ENCODE measurements around the gene CERS1. TPM values are rescaled to one million over a fixed set of nuclear protein-coding genes. Genes with fewer than 3 reads are reported as not detected.

Gene CERS1
- polyA plus RNA-seq, 5 donors, result 2.0 to 5.3 (median 3.5) TPM

- DNase-seq, result no peak
Observed at GRCh38 chr19:18841400-18841799, 54.6 kb downstream of the CERS1 start.

- no peak for DNase-seq
Observed at GRCh38 chr19:18840288-18841267, 55.4 kb downstream of the CERS1 start.

DNA sequence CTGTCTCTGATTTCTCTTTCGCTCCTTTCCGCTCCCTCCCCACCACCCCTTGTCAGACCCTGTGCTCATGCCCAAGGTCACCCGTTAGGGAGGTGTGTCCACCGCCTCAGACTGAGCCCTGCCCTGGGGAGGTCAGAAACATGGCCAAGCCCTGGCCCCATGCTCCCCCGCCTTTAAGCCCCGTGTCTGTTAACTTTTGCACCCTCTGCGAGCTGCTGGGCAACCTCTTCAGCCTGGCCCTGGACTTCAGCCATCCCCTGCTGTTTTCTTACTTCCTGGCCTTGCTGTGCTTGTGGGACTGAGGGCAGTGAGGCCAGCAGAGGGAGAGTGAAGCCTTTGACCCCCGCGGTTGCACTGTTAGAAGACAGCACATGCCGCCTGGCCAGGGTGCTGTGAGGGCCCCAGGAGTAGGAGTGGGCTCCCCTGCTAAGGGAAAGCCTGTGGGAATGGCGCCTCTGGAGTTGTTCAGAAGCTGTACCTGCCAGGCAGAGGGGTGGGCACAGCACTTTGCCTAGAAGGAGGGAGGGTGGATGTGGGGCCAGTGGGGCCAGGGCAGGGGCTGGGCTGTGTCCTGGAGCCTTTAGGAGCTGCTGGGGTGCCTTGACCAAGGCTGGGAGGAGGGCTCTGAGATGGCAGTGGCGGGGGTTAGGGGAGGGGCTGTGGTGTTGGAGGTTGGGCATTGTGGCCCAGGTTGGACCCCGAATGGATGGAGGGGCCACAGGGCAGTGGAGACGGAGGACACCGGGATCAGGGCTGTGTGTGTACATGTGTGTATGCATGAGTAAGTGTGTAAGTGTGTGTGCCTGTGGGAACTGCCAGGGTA is 56.3 kb downstream of the CERS1 start:
- no peak for DNase-seq

GRCh38 chr19:18834644-18834984 is 61.3 kb downstream of the CERS1 start:
- DNase-seq, result no peak

DNA sequence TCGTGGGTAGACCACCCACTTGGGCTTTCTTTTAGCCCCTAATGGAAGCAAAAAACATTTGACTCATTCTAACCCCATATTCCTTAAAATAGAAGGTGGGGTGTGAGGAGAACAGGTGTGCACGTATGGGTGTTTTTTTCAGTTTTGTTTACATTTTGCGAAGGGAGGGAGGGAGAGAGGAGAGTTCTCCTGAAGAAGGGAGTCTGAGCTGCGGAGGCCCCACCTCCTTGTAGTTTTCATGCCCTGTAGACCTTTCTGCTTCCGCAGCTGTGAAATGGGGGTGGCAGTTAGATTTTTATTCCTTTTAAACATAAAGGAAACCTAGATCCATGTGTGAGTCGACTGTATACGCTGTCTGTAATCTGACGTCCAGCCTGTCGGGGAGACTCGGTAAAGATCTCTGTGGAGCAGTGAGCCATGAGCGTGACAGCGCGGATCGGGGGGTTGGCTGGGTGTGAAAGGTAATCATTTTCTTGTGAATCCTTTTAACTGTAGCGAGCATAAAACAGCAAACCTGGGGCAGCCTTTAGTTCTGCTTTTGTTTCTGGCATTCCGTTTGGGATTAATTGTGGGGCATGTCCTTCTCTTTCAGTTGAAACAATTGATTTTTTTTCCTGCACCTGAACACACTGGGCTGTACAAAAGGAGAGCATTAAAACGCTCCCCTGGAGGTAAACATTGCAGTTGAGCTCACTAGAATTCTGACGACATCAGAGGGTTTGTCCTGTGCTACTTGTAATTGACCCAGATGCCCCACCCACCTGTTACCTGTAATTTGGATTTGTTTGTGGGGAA is 61.9 kb downstream of the CERS1 start:
- no peak for DNase-seq

DNA sequence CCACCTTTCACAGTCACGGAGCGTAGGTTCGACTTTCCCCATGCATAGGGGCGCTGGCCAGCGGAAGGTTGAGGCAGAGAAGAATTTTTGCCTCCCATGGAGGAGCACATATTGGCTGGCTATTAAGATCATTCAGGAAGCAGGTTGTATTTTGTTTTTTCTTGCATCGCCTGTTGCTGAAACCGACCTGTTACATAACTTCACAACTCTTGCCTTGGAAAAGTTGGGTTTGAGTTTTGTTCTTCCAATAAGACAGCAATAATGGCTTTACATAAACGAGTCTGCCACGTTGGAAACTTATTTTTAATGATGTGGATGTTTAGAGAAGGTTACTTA is 62.8 kb downstream of the CERS1 start:
- DNase-seq, result no peak

- DNase-seq, result no peak
Observed at GRCh38 chr19:18832306-18833140, 63.4 kb downstream of the CERS1 start.

- peak; percentile 93 to 94 for DNase-seq
Observed at GRCh38 chr19:18831524-18832305, 64.2 kb downstream of the CERS1 start, which contains the start of gene UPF1. Gene UPF1, plus strand, starts transcription at chr19:18831959. Its CDS starts 251 bp downstream, at chr19:18832210.

DNA sequence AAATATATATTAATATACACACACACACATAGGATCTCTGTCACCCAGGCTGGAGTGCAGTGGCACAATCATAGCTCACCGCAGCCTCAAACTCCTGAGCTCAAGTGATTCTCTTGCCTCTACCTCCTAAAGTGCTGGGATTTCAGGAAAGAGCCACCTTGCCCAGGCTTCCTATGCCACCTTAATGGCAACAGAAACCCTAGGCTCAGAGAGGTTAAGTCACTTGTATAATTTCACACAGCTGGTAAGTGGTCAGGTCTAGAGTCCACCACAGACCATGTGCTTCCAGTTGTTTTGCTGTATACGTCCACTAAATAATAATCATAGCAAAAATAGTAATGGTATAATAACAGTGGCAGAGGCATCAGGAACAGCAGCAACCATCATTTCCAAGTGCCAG is 65.5 kb downstream of the CERS1 start:
- DNase-seq, result no peak

DNA sequence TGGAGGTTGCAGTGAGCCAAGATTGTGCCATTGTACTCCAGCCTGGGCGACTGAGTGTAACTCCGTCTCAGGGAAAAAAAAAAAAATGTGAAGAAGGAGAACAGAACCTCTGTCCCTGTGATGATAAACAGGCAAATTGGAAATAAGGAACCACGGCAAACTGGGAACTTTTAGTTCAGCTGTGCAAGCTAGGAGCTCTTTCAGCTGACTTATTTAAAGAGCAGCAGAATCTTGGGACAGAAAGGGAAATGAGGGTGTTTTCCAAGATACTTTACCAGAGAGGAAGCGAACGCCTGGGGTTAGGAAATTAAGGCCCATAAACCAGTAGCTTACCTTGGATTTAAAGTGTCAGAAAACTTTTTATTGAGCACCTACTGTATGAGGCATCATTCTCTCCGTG is 67.2 kb downstream of the CERS1 start:
- DNase-seq, result no peak

Other genes with a start within 250 kb of the CERS1 start
- gene CRTC1, start 212.5 kb downstream of the CERS1 start, polyA plus RNA-seq (ENCODE audit: insufficient read depth in 1 of 5, insufficient read length in 5 of 5, low replicate concordance in 1 of 5), result 10 to 100 TPM; 12.8 to 26.9 (median 16.0) TPM
- under 1 TPM in 1 of 5 donors, not detected in 4; 0.60 TPM for gene COMP, start 104.9 kb downstream of the CERS1 start, polyA plus RNA-seq (ENCODE audit: insufficient read depth in 1 of 5, insufficient read length in 5 of 5, low replicate concordance in 1 of 5)
- gene UPF1, start 64.2 kb downstream of the CERS1 start, polyA plus RNA-seq (ENCODE audit: insufficient read depth in 1 of 5, insufficient read length in 5 of 5, low replicate concordance in 1 of 5), result 10 to 100 TPM; 34.0 to 58.4 (median 52.9) TPM
- gene COPE, start 23.2 kb upstream of the CERS1 start, polyA plus RNA-seq (ENCODE audit: insufficient read depth in 1 of 5, insufficient read length in 5 of 5, low replicate concordance in 1 of 5), result 100 to 1,000 TPM in 2 of 5 donors, 10 to 100 TPM in 3; 68.4 to 136 (median 88.3) TPM
- gene DDX49, start 23.6 kb upstream of the CERS1 start, polyA plus RNA-seq (ENCODE audit: insufficient read depth in 1 of 5, insufficient read length in 5 of 5, low replicate concordance in 1 of 5), result 10 to 100 TPM; 41.0 to 64.6 (median 49.5) TPM
- 10 to 100 TPM; 45.0 to 77.3 (median 53.8) TPM for gene HOMER3, start 45.1 kb upstream of the CERS1 start, polyA plus RNA-seq (ENCODE audit: insufficient read depth in 1 of 5, insufficient read length in 5 of 5, low replicate concordance in 1 of 5)
- gene SUGP2, start 137.4 kb upstream of the CERS1 start, polyA plus RNA-seq (ENCODE audit: insufficient read depth in 1 of 5, insufficient read length in 5 of 5, low replicate concordance in 1 of 5), result 100 to 1,000 TPM in 3 of 5 donors, 10 to 100 TPM in 2; 93.2 to 132 (median 100) TPM
- gene ARMC6, start 137.4 kb upstream of the CERS1 start, polyA plus RNA-seq (ENCODE audit: insufficient read depth in 1 of 5, insufficient read length in 5 of 5, low replicate concordance in 1 of 5), result 10 to 100 TPM; 26.6 to 43.7 (median 33.1) TPM
- 10 to 100 TPM; 10.2 to 15.9 (median 12.9) TPM for gene SLC25A42, start 167.8 kb upstream of the CERS1 start, polyA plus RNA-seq (ENCODE audit: insufficient read depth in 1 of 5, insufficient read length in 5 of 5, low replicate concordance in 1 of 5)
- 10 to 100 TPM; 19.4 to 31.3 (median 25.3) TPM for gene TMEM161A, start 242.3 kb upstream of the CERS1 start, polyA plus RNA-seq (ENCODE audit: insufficient read depth in 1 of 5, insufficient read length in 5 of 5, low replicate concordance in 1 of 5)